Loucy (cell line): ENCODE data around the gene RBPJL.

Source experiments
- H2AFZ ChIP-seq: fragments of 200-600 bp; sonication (generic); 2 replicates; pipeline ENCODE4 v1.6.0; 2016; ENCODE audit warnings: antibody characterized with exemption, mild to moderate bottlenecking, low read length, moderate library complexity
- H3F3A ChIP-seq: fragments of 200-600 bp; 2 replicates; pipeline ENCODE4 v1.6.0; 2016; ENCODE audit warnings: antibody characterized with exemption, low read depth, mild to moderate bottlenecking
- H3K27me3 ChIP-seq: fragments of 200-600 bp; sonication (generic); 2 replicates; pipeline ENCODE4 v1.6.1; 2014; ENCODE audit warnings: low read length, mild to moderate bottlenecking; ENCODE audit not compliant: insufficient read depth, poor library complexity, severe bottlenecking
- H3K36me3 ChIP-seq: fragments of 200-600 bp; sonication (generic); 2 replicates; pipeline ENCODE4 v1.6.1; 2016; ENCODE audit warnings: low read length; ENCODE audit not compliant: insufficient read depth
- H3K4me1 ChIP-seq: fragments of 200-600 bp; sonication (generic); 2 replicates; pipeline ENCODE4 v1.5.1; 2014; ENCODE audit warnings: low read length, mild to moderate bottlenecking; ENCODE audit not compliant: insufficient read depth, poor library complexity, severe bottlenecking
- H3K4me2 ChIP-seq: fragments of 200-600 bp; sonication (generic); 2 replicates; pipeline ENCODE4 v1.6.0; 2014; ENCODE audit warnings: antibody characterized with exemption, low read length, low read depth, mild to moderate bottlenecking; ENCODE audit not compliant: poor library complexity, severe bottlenecking
- H3K4me3 ChIP-seq: fragments of 200-600 bp; sonication (generic); 2 replicates; pipeline ENCODE4 v1.5.1; 2014; ENCODE audit warnings: low read length, mild to moderate bottlenecking, mixed read lengths; ENCODE audit not compliant: poor library complexity, severe bottlenecking
- H3K79me2 ChIP-seq: fragments of 200-600 bp; sonication (generic); 2 replicates; pipeline ENCODE4 v1.6.1; 2014; ENCODE audit warnings: low read length; ENCODE audit not compliant: insufficient read depth
- H3K9ac ChIP-seq: fragments of 200-600 bp; sonication (generic); 2 replicates; pipeline ENCODE4 v1.6.0; 2014; ENCODE audit warnings: mild to moderate bottlenecking, low read depth, low read length, moderate library complexity; ENCODE audit not compliant: poor library complexity, severe bottlenecking
- H3K9me2 ChIP-seq: fragments of 200-600 bp; sonication (generic); replicated peaks from 2 replicates; pipeline ENCODE4 v1.6.1; 2016; ENCODE audit warnings: low read depth, low read length, mixed read lengths
- H3K9me3 ChIP-seq: fragments of 200-600 bp; sonication (generic); 2 replicates; pipeline ENCODE4 v1.6.1; 2014; ENCODE audit warnings: mild to moderate bottlenecking, antibody characterized with exemption, low read length, low read depth; ENCODE audit not compliant: insufficient read depth
- H4K20me1 ChIP-seq: fragments of 200-600 bp; sonication (generic); 2 replicates; pipeline ENCODE4 v1.6.0; 2014; ENCODE audit warnings: antibody characterized with exemption, low read length, mild to moderate bottlenecking; ENCODE audit not compliant: insufficient read depth, poor library complexity, severe bottlenecking
- CTCF ChIP-seq: fragments of 200-600 bp; sonication (generic); conservative IDR thresholded peaks from 2 replicates; pipeline ENCODE4 v1.5.1; 2014; ENCODE audit warnings: mild to moderate bottlenecking, antibody characterized with exemption, low read length
- EZH2phosphoT487 ChIP-seq: fragments of 200-600 bp; IDR thresholded peaks from 2 replicates; pipeline ENCODE4 v1.6.1; 2018; ENCODE audit warnings: antibody characterized with exemption, mild to moderate bottlenecking, moderate library complexity, borderline replicate concordance

The RBPJL gene

GRCh38 chr20:45366192-45366591, 59.6 kb downstream of the RBPJL start:
- no peaks in the 10 kb centered on the region for H3K27me3 ChIP-seq
- H3K9me3 ChIP-seq = no peaks in the 10 kb centered on the region
- no peak overlapping the region for H2AFZ ChIP-seq
- peaks cover 16% of the 10 kb centered on the region for H3K79me2 ChIP-seq
- H3F3A ChIP-seq = peaks cover 6% of the 10 kb centered on the region; the same call in 1 of the 2 replicates
- H3K9ac ChIP-seq = no peak overlapping the region
- peaks cover 6% of the 10 kb centered on the region for H4K20me1 ChIP-seq
- no peak overlapping the region for H3K4me2 ChIP-seq
- H3K4me3 ChIP-seq = no peak overlapping the region
- peaks cover 42% of the 10 kb centered on the region for H3K4me1 ChIP-seq
- H3K36me3 ChIP-seq = no peaks in the 10 kb centered on the region; the same call in 1 of the 2 replicates
- no peak for TF ChIP-seq EZH2phosphoT487
- TF ChIP-seq CTCF = no peak
- H3K9me2 ChIP-seq = no peaks in the 10 kb centered on the region

- H3K79me2 ChIP-seq = peaks cover 16% of the 10 kb centered on the region
- H3F3A ChIP-seq = peaks cover 6% of the 10 kb centered on the region; the same call in 1 of the 2 replicates
- H3K36me3 ChIP-seq = no peaks in the 10 kb centered on the region; the same call in 1 of the 2 replicates
- H2AFZ ChIP-seq = no peak overlapping the region
- no peak for TF ChIP-seq CTCF
- TF ChIP-seq EZH2phosphoT487 = no peak
- H3K4me1 ChIP-seq = peaks cover 42% of the 10 kb centered on the region
- H3K9me2 ChIP-seq = no peaks in the 10 kb centered on the region
- H3K4me2 ChIP-seq = no peak overlapping the region
- H3K9ac ChIP-seq = no peak overlapping the region
- H4K20me1 ChIP-seq = peaks cover 6% of the 10 kb centered on the region
- H3K9me3 ChIP-seq = no peaks in the 10 kb centered on the region
- H3K4me3 ChIP-seq = no peak overlapping the region
- no peaks in the 10 kb centered on the region for H3K27me3 ChIP-seq
Measured at GRCh38 chr20:45366631-45367030, 60.0 kb downstream of the RBPJL start.

GRCh38 chr20:45367126-45367525, 60.5 kb downstream of the RBPJL start:
- H3K9ac ChIP-seq = no peak overlapping the region
- peaks cover 6% of the 10 kb centered on the region; the same call in 1 of the 2 replicates for H3F3A ChIP-seq
- no peaks in the 10 kb centered on the region for H3K27me3 ChIP-seq
- H4K20me1 ChIP-seq = peaks cover 6% of the 10 kb centered on the region
- H3K36me3 ChIP-seq = no peaks in the 10 kb centered on the region; the same call in 1 of the 2 replicates
- no peaks in the 10 kb centered on the region for H3K9me2 ChIP-seq
- H3K4me1 ChIP-seq = peaks cover 42% of the 10 kb centered on the region
- H2AFZ ChIP-seq = no peak overlapping the region
- TF ChIP-seq CTCF = no peak
- no peak for TF ChIP-seq EZH2phosphoT487
- H3K4me3 ChIP-seq = no peak overlapping the region
- H3K79me2 ChIP-seq = peaks cover 16% of the 10 kb centered on the region
- no peak overlapping the region for H3K4me2 ChIP-seq
- no peaks in the 10 kb centered on the region for H3K9me3 ChIP-seq
